GM12873 (cell line): ENCODE measurements around the gene CDK15.

Source experiments
- CTCF ChIP-seq: IDR thresholded peaks from 2 replicates; pipeline ENCODE4 v1.5.1; 2012; ENCODE audit warnings: low read depth, mild to moderate bottlenecking, moderate library complexity, low read length, control low read depth; ENCODE audit not compliant: insufficient read depth; ENCODE audit errors: missing control alignments

The CDK15 gene

DNA sequence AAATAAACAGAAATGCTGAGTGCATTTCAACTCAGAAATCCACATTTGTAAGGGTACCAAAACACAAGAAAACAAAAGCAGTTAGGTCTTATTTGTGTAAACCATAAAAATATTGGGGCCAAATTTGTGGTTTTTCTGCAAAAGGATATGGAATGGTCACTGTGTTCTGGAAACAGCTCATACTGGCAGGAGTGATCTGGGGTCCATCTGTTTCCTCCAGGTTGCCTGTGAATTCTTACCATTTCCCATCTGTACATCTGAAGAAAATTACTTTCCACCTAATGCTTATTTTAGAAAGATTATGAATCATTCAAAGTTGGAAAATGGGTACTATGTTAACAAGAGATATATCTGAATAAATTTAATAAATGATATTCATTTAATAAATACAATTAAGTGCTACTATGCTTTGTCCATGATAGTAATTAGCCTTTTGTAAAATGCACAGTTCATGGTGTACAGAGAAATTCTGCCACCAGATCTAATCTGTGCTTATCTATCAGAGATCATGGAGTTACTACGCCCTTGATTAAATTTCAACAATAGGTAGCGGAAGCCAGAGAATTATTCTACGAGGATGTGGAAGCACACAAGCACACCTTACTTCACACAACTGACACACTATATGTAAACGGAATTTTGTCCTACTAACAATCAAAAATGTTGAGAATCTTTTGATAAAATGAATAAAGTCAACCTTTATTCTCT is 36.5 kb upstream of the CDK15 start:
- TF ChIP-seq CTCF: no peak

- no peak for TF ChIP-seq CTCF
Observed at GRCh38 chr2:201773990-201774389, 32.3 kb upstream of the CDK15 start.

- no peak for TF ChIP-seq CTCF
Observed at GRCh38 chr2:201774546-201774945, 31.8 kb upstream of the CDK15 start.

GRCh38 chr2:201775326-201775725 is 31.0 kb upstream of the CDK15 start:
- no peak for TF ChIP-seq CTCF

DNA sequence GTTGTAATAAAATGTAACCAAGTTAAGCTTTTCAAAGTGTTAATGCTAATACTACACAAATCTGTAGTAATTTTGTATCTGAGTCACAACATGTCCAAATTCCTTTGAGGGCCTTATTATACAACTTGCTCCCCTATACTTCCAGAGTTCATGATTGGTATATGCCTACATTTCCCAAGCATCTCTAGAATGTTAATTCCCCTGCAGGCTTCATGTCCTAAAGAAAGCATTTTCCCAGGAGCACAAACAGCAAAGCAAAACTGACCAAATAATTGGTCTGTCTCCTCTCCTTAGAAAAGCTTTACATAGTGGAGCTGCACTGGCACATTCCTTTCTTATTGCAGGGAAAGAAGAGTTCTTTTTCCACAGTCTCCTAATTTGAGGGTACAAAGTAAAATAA is 29.3 kb upstream of the CDK15 start:
- no peak for TF ChIP-seq CTCF

DNA sequence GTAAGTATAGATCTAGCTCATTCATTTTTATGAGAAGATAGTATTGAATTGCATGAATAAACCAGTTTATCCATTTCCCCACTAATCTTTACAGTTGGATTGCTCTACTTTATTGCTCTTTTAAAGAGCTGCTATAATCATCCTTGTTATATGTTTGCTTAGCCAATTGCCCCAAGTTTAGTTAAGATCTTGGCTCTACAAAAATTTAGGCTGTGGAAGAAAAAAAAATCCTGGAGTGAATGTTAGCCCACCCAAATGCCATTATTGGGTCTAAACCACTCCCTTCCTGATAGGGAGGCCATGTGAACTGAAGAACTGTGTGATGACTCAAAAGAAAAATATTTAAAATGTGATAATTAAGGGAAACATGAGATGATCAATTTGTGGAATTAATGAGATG is 28.5 kb upstream of the CDK15 start:
- TF ChIP-seq CTCF: no peak

GRCh38 chr2:201779901-201780673 is 26.2 kb upstream of the CDK15 start:
- TF ChIP-seq CTCF: no peak
